Uterus (tissue), 2 donors: Measurements from ENCODE around the gene CIITA.

Experiments used
- POLR2A ChIP-seq, 2 donors: fragments of 450-650 bp; IDR thresholded peaks; one replicate each; pipeline ENCODE4 v1.6.1; 2016; ENCODE audit warnings: antibody characterized with exemption in 2 of 2, mild to moderate bottlenecking in 1 of 2, moderate library complexity in 1 of 2
- TF ChIP-seq, protein P1 (sequence below), 4 experiments: fragments of 200-600 bp in 2 of 4; fragments of 450-650 bp in 2 of 4; sonication (generic) in 2 of 4; IDR thresholded peaks; one replicate each; pipeline ENCODE4 v1.5.1; 2016 to 2019; ENCODE audit warnings: antibody characterized with exemption in 4 of 4, mild to moderate bottlenecking in 2 of 4, moderate library complexity in 1 of 4

DNA sequence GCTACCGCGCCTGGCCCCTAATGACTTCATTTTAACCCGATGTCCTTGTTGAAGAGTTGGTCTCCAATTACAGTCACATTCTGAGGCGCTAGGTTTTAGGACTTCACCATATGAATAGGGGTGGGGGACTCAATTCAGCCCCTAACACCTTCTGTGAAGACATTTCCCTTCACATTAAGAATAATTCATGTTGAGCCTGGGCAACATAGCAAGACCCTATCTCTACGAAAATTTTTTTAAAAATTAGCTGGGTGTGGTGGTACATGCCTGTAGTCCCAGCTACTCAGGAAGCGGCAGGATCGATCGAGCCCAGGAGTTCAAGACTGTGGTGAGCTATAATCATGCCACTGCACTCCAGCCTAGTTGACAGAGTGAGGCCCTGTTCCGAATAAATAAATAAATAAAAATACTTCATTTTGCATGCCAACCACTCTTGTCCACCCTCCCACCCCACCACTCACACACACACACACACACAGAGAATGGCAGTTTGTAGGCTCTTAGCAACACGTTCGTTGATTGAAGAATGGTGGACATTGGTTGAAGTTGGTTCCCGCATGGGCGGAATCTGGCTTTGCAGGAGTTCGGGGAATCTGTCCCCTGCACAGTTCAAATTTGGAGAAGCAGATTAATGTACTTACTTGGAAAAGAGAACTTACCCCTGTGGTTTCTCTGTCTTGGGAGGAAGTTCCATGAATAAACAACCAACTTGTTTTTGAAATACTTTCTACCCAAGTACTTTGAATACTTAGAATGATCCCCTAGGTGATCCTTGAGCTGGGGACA is 30.6 kb upstream of the CIITA start:
- TF ChIP-seq POLR2A (IDR thresholded peaks at IDR 0.05), result no peak
- TF ChIP-seq, protein P1, sequence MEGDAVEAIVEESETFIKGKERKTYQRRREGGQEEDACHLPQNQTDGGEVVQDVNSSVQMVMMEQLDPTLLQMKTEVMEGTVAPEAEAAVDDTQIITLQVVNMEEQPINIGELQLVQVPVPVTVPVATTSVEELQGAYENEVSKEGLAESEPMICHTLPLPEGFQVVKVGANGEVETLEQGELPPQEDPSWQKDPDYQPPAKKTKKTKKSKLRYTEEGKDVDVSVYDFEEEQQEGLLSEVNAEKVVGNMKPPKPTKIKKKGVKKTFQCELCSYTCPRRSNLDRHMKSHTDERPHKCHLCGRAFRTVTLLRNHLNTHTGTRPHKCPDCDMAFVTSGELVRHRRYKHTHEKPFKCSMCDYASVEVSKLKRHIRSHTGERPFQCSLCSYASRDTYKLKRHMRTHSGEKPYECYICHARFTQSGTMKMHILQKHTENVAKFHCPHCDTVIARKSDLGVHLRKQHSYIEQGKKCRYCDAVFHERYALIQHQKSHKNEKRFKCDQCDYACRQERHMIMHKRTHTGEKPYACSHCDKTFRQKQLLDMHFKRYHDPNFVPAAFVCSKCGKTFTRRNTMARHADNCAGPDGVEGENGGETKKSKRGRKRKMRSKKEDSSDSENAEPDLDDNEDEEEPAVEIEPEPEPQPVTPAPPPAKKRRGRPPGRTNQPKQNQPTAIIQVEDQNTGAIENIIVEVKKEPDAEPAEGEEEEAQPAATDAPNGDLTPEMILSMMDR (IDR thresholded peaks at IDR 0.05), result no peak
